Measurements from ENCODE around the gene MYO10.

The MYO10 gene

GRCh38 chr5:16712620-16713019, 223.5 kb downstream of the MYO10 start:
- peak; percentile 38; the same call in 2 of the 3 replicates for ATAC-seq
- TF ChIP-seq POU6F1 (CRISPR knock-in tag; IDR thresholded peaks at IDR 0.05; ENCODE audit: borderline replicate concordance, low read depth) = no peak
- TF ChIP-seq ZFP30 (CRISPR knock-in tag; IDR thresholded peaks at IDR 0.05) = no peak
- TF ChIP-seq ZNF8 (CRISPR knock-in tag; IDR thresholded peaks at IDR 0.05) = no peak
- TF ChIP-seq TSHZ2 (CRISPR knock-in tag; IDR thresholded peaks at IDR 0.05) = no peak
- TF ChIP-seq PPARA (CRISPR knock-in tag; IDR thresholded peaks at IDR 0.05; ENCODE audit: borderline replicate concordance) = no peak
- TF ChIP-seq ZFP3 (CRISPR knock-in tag; IDR thresholded peaks at IDR 0.05) = no peak
- no peak for TF ChIP-seq CSDC2 (CRISPR knock-in tag; IDR thresholded peaks at IDR 0.05)

- TF ChIP-seq POU6F1 (CRISPR knock-in tag; IDR thresholded peaks at IDR 0.05; ENCODE audit: borderline replicate concordance, low read depth) (no peak), OSR1 (CRISPR knock-in tag; IDR thresholded peaks at IDR 0.05) (no peak), PPARA (CRISPR knock-in tag; IDR thresholded peaks at IDR 0.05; ENCODE audit: borderline replicate concordance) (no peak), TCF4 (CRISPR knock-in tag; IDR thresholded peaks at IDR 0.05; ENCODE audit: borderline replicate concordance) (no peak), CSDC2 (CRISPR knock-in tag; IDR thresholded peaks at IDR 0.05) (no peak), ZNF8 (CRISPR knock-in tag; IDR thresholded peaks at IDR 0.05) (no peak), SNAI2 (CRISPR knock-in tag; IDR thresholded peaks at IDR 0.05) (no peak), BACH2 (CRISPR knock-in tag; IDR thresholded peaks at IDR 0.05; ENCODE audit: borderline replicate concordance) (no peak), ZC3H10 (CRISPR knock-in tag; IDR thresholded peaks at IDR 0.05) (no peak), TOX (CRISPR knock-in tag; IDR thresholded peaks at IDR 0.05; ENCODE audit: borderline replicate concordance) (no peak), ZNF565 (CRISPR knock-in tag; conservative IDR thresholded peaks at IDR 0.05; ENCODE audit: low read depth) (no peak)
- ATAC-seq = no peak
Observed at GRCh38 chr5:16712178-16712577, 223.9 kb downstream of the MYO10 start.

- no peak for TF ChIP-seq ISL1 (CRISPR knock-in tag; IDR thresholded peaks at IDR 0.05)
- TF ChIP-seq PPARA (CRISPR knock-in tag; IDR thresholded peaks at IDR 0.05; ENCODE audit: borderline replicate concordance) = no peak
- TF ChIP-seq TSHZ2 (CRISPR knock-in tag; IDR thresholded peaks at IDR 0.05) = no peak
- no peak for ATAC-seq
Observed at GRCh38 chr5:16709691-16710433, 226.2 kb downstream of the MYO10 start.

GRCh38 chr5:16707869-16708192, 228.3 kb downstream of the MYO10 start:
- no peak for ATAC-seq
- no peak for TF ChIP-seq POU6F1 (CRISPR knock-in tag; IDR thresholded peaks at IDR 0.05; ENCODE audit: borderline replicate concordance, low read depth)
- no peak for TF ChIP-seq TSHZ2 (CRISPR knock-in tag; IDR thresholded peaks at IDR 0.05)
- no peak for TF ChIP-seq TCF4 (CRISPR knock-in tag; IDR thresholded peaks at IDR 0.05; ENCODE audit: borderline replicate concordance)
- TF ChIP-seq ZNF565 (CRISPR knock-in tag; conservative IDR thresholded peaks at IDR 0.05; ENCODE audit: low read depth) = no peak
- no peak for TF ChIP-seq ZFP3 (CRISPR knock-in tag; IDR thresholded peaks at IDR 0.05)
- TF ChIP-seq GLIS3 (CRISPR knock-in tag; IDR thresholded peaks at IDR 0.05) = no peak
- no peak for TF ChIP-seq CSRNP3 (CRISPR knock-in tag; IDR thresholded peaks at IDR 0.05)
- no peak for TF ChIP-seq ZNF70 (CRISPR knock-in tag; IDR thresholded peaks at IDR 0.05)
- no peak for TF ChIP-seq ESRRG (CRISPR knock-in tag; IDR thresholded peaks at IDR 0.05)
